GM19463 (cell line): ENCODE measurements around the gene ADPRHL1.
"Not testable (repeated sequence)": the region's sequence is repeated elsewhere in the genome, so short reads cannot be mapped to it uniquely, and the experiment has no call there.

Source experiments
- ATAC-seq: cut with Tn5 transposase; IDR thresholded peaks from one replicate; pipeline ENCODE4 v1.9.1; 2021; ENCODE audit warnings: mild to moderate bottlenecking, moderate library complexity; ENCODE audit not compliant: unreplicated experiment

The ADPRHL1 gene

GRCh38 chr13:113456116-113456702 is 2.9 kb upstream of the ADPRHL1 start:
- ATAC-seq, result no peak

- no peak for ATAC-seq
Observed at GRCh38 chr13:113455384-113455783, 2.1 kb upstream of the ADPRHL1 start.

GRCh38 chr13:113454936-113455335 is 1.6 kb upstream of the ADPRHL1 start:
- no peak for ATAC-seq

GRCh38 chr13:113452466-113452865 is 822 bp downstream of the ADPRHL1 start:
- ATAC-seq, result no peak

- no peak for ATAC-seq
Observed at GRCh38 chr13:113451951-113452421, 1.3 kb downstream of the ADPRHL1 start.

- ATAC-seq, result not testable (repeated sequence)
Observed at GRCh38 chr13:113450861-113451620, 2.2 kb downstream of the ADPRHL1 start.

GRCh38 chr13:113450348-113450744 is 2.9 kb downstream of the ADPRHL1 start:
- not testable (repeated sequence) for ATAC-seq

- ATAC-seq, result no peak
Observed at GRCh38 chr13:113449693-113450347, 3.5 kb downstream of the ADPRHL1 start.

GRCh38 chr13:113448885-113449692 is 4.2 kb downstream of the ADPRHL1 start:
- no peak for ATAC-seq

GRCh38 chr13:113448545-113448884 is 4.8 kb downstream of the ADPRHL1 start:
- ATAC-seq, result no peak

GRCh38 chr13:113447596-113447995 is 5.7 kb downstream of the ADPRHL1 start:
- no peak for ATAC-seq

- no peak for ATAC-seq
Observed at GRCh38 chr13:113446488-113446854, 6.8 kb downstream of the ADPRHL1 start.

GRCh38 chr13:113445791-113446487 is 7.3 kb downstream of the ADPRHL1 start:
- no peak for ATAC-seq

GRCh38 chr13:113443991-113444390 is 9.3 kb downstream of the ADPRHL1 start:
- no peak for ATAC-seq

GRCh38 chr13:113442985-113443362 is 10.3 kb downstream of the ADPRHL1 start:
- no peak for ATAC-seq

GRCh38 chr13:113442354-113442984 is 10.8 kb downstream of the ADPRHL1 start:
- ATAC-seq, result no peak

- no peak for ATAC-seq
Observed at GRCh38 chr13:113441661-113442060, 11.6 kb downstream of the ADPRHL1 start.

GRCh38 chr13:113437408-113438010 is 15.8 kb downstream of the ADPRHL1 start:
- ATAC-seq, result no peak

GRCh38 chr13:113436866-113437265 is 16.4 kb downstream of the ADPRHL1 start:
- ATAC-seq, result not testable (repeated sequence)

GRCh38 chr13:113435907-113436306 is 17.4 kb downstream of the ADPRHL1 start:
- not testable (repeated sequence) for ATAC-seq
